OCI-LY7 (cell line): ENCODE measurements around the gene RSAD1. TPM values are rescaled to one million over a fixed set of nuclear protein-coding genes. Genes with fewer than 3 reads are reported as not detected.
"Not testable (repeated sequence)": the region's sequence is repeated elsewhere in the genome, so short reads cannot be mapped to it uniquely, and the experiment has no call there.

ENCODE experiments used
- BruUV-seq: library from RNA; stranded (reverse); fragments of 400-500 nt; replicated peaks from 2 replicates; lab custom pipeline; 2021; lab: Mats Ljungman, UMichigan
- CTCF ChIA-PET: fragments of 300-600 bp; sonication (Branson Sonifier 250); formaldehyde crosslinking; loops from one replicate; lab custom pipeline; 2022; ENCODE audit warnings: antibody characterized with exemption; ENCODE audit not compliant: unreplicated experiment; lab: Charles Lee
- POLR2A ChIA-PET: fragments of 300-600 bp; sonication (Branson Sonifier 250); formaldehyde crosslinking; loops from one replicate; lab custom pipeline; 2022; ENCODE audit warnings: antibody characterized with exemption; lab: Charles Lee
- DNase-seq: peaks from one replicate; pipeline ENCODE4 v3.0.0-alpha.2; 2015; ENCODE audit warnings: low spot score
- H2AFZ ChIP-seq: fragments of 200-600 bp; sonication (generic), shearing (Covaris generic); 2 replicates; pipeline ENCODE4 v1.6.1; 2014; ENCODE audit warnings: mild to moderate bottlenecking, antibody characterized with exemption, low read length, moderate library complexity
- H3K27ac ChIP-seq: fragments of 200-600 bp; sonication (generic); 2 replicates; pipeline ENCODE4 v1.5.1; 2014; ENCODE audit warnings: mixed run types, low read depth, mild to moderate bottlenecking, moderate library complexity, low read length, inconsistent platforms; ENCODE audit not compliant: poor library complexity, severe bottlenecking
- H3K36me3 ChIP-seq: fragments of 200-600 bp; sonication (generic); 2 replicates; pipeline ENCODE4 v1.6.1; 2014; ENCODE audit warnings: mild to moderate bottlenecking, antibody characterized with exemption, low read length, moderate library complexity, mixed read lengths; ENCODE audit not compliant: insufficient read depth
- H3K4me1 ChIP-seq: fragments of 200-600 bp; sonication (generic); 2 replicates; pipeline ENCODE4 v1.5.1; 2014; ENCODE audit warnings: mild to moderate bottlenecking, low read length; ENCODE audit not compliant: insufficient read depth, poor library complexity, severe bottlenecking
- H3K4me2 ChIP-seq: fragments of 200-600 bp; sonication (generic); 2 replicates; pipeline ENCODE4 v1.6.1; 2014; ENCODE audit warnings: mild to moderate bottlenecking, low read length
- H3K4me3 ChIP-seq: fragments of 200-600 bp; sonication (generic); 2 replicates; pipeline ENCODE4 v1.5.1; 2014; ENCODE audit warnings: mild to moderate bottlenecking, low read depth, low read length; ENCODE audit not compliant: poor library complexity, severe bottlenecking
- H3K79me2 ChIP-seq: fragments of 200-600 bp; sonication (generic); 2 replicates; pipeline ENCODE4 v1.6.1; 2016; ENCODE audit warnings: low read depth, mild to moderate bottlenecking, low read length, moderate library complexity, mixed read lengths; ENCODE audit not compliant: insufficient read depth
- H3K9me2 ChIP-seq: fragments of 200-600 bp; sonication (generic); 2 replicates; pipeline ENCODE4 v1.6.1; 2016; ENCODE audit warnings: mild to moderate bottlenecking, low read length, mixed read lengths; ENCODE audit not compliant: insufficient read depth
- H3K9me3 ChIP-seq: fragments of 200-600 bp; sonication (generic); 2 replicates; pipeline ENCODE4 v1.6.1; 2014; ENCODE audit warnings: mild to moderate bottlenecking, mixed run types, low read length, mixed read lengths
- H4K20me1 ChIP-seq: fragments of 200-600 bp; sonication (generic); 2 replicates; pipeline ENCODE4 v1.6.1; 2014; ENCODE audit warnings: mild to moderate bottlenecking, antibody characterized with exemption, low read length, moderate library complexity, mixed read lengths; ENCODE audit not compliant: insufficient read depth
- EZH2phosphoT487 ChIP-seq: fragments of 200-600 bp; sonication (generic); IDR thresholded peaks from 2 replicates; pipeline ENCODE4 v1.6.1; 2018; ENCODE audit warnings: low read depth, borderline replicate concordance, mild to moderate bottlenecking, mixed run types, antibody characterized with exemption, low read length, moderate library complexity, mixed read lengths
- intact Hi-C: fragments of 100-400 bp; cut with micrococcal nuclease; formaldehyde crosslinking; loops from one replicate; pipeline ENCODE4 v1.10.0; 2022; ENCODE audit not compliant: unreplicated experiment
- total RNA-seq, 2 experiments: library from RNA; depleted of rRNA in 1 of 2; stranded (reverse); fragments of >200 nt in 1 of 2; shearing (Covaris generic) in 1 of 2; gene quantifications; 2 replicates each; pipeline ENCODE4 v1.2.3, GENCODE V29; 2014 to 2022
- TF ChIP-seq, protein P1 (sequence below): fragments of 200-600 bp; sonication (generic); conservative IDR thresholded peaks from 2 replicates; pipeline ENCODE4 v1.5.1; 2014; ENCODE audit warnings: mild to moderate bottlenecking, antibody characterized with exemption, low read length, moderate library complexity, mixed read lengths

Gene RSAD1
- total RNA-seq, 2 experiments from 2014 or later, result 22.6 to 27.9 TPM

- no peaks in the 10 kb centered on the region for H3K79me2 ChIP-seq
- POLR2A ChIA-PET, result no interaction called here
- TF ChIP-seq, protein P1, sequence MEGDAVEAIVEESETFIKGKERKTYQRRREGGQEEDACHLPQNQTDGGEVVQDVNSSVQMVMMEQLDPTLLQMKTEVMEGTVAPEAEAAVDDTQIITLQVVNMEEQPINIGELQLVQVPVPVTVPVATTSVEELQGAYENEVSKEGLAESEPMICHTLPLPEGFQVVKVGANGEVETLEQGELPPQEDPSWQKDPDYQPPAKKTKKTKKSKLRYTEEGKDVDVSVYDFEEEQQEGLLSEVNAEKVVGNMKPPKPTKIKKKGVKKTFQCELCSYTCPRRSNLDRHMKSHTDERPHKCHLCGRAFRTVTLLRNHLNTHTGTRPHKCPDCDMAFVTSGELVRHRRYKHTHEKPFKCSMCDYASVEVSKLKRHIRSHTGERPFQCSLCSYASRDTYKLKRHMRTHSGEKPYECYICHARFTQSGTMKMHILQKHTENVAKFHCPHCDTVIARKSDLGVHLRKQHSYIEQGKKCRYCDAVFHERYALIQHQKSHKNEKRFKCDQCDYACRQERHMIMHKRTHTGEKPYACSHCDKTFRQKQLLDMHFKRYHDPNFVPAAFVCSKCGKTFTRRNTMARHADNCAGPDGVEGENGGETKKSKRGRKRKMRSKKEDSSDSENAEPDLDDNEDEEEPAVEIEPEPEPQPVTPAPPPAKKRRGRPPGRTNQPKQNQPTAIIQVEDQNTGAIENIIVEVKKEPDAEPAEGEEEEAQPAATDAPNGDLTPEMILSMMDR, result no peak
- TF ChIP-seq EZH2phosphoT487, result no peak
- no peak overlapping the region for H3K27ac ChIP-seq
- CTCF ChIA-PET, result interaction anchor here (1.6 kb wide), 1 partner anchor 74 kb away, joined by 4 read pairs; the partner anchor contains the start of gene LRRC59
- H3K9me2 ChIP-seq, result no peaks in the 10 kb centered on the region
- no peak for DNase-seq
- H3K4me1 ChIP-seq, result peaks cover 2% of the 10 kb centered on the region
- H3K4me3 ChIP-seq, result no peak overlapping the region
- no peak overlapping the region for H2AFZ ChIP-seq
- no peaks in the 10 kb centered on the region for H4K20me1 ChIP-seq
- no peak overlapping the region for H3K4me2 ChIP-seq
- H3K36me3 ChIP-seq, result no peaks in the 10 kb centered on the region
- BruUV-seq, result no TSS peak
- intact Hi-C loops, result no loop called here
- H3K9me3 ChIP-seq, result no peaks in the 10 kb centered on the region
These were observed 7.4 kb upstream of the RSAD1 start for GRCh38 chr17:50471009-50471905.

DNA sequence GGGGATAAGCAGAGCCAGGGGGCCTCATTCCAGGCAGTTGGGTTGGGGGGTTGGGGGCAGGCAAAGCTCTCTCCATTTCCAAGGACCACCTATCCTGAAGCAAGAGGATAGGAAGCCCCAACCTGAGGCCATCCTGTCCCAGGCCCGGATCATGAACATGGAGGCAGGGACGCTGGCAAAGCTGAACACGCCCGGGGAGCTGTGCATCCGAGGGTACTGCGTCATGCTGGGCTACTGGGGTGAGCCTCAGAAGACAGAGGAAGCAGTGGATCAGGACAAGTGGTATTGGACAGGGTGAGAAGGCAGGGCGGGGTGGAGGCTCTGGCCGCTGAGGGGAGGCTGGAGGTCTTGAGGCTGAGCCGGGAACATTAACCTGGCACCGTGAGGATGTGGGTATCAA, 6.4 kb upstream of the RSAD1 start:
- Histone ChIP-seq H3K4me1 (no peaks in the 10 kb centered on the region), H4K20me1 (no peaks in the 10 kb centered on the region), H3K79me2 (no peaks in the 10 kb centered on the region), H3K27ac (no peak overlapping the region), H3K9me3 (no peaks in the 10 kb centered on the region), H3K4me2 (no peak overlapping the region), H2AFZ (no peak overlapping the region), H3K36me3 (no peaks in the 10 kb centered on the region), H3K9me2 (no peaks in the 10 kb centered on the region), H3K4me3 (no peak overlapping the region)
- intact Hi-C loops, result no loop called here
- no peak for DNase-seq
- TF ChIP-seq EZH2phosphoT487, result no peak
- TF ChIP-seq, protein P1, result no peak
- ChIA-PET POLR2A (no interaction called here), CTCF (no interaction called here)
- no TSS peak for BruUV-seq

GRCh38 chr17:50472761-50473161, 5.9 kb upstream of the RSAD1 start:
- H3K4me2 ChIP-seq, H4K20me1 ChIP-seq, H3K36me3 ChIP-seq, H3K4me1 ChIP-seq, BruUV-seq, H3K27ac ChIP-seq, H3K79me2 ChIP-seq, POLR2A ChIA-PET, DNase-seq, CTCF ChIA-PET, H3K9me3 ChIP-seq, H2AFZ ChIP-seq, H3K4me3 ChIP-seq, intact Hi-C loops, H3K9me2 ChIP-seq: not testable (repeated sequence)
